Suprapubic skin (tissue), 4 donors: ENCODE results near the gene PTPRCAP. TPM values are rescaled to one million over a fixed set of nuclear protein-coding genes. Genes with fewer than 3 reads are reported as not detected.

Experiments
- DNase-seq, 2 donors: peaks; one replicate each; pipeline ENCODE4 v3.0.0-alpha.2; 2019; ENCODE audit warnings: low spot score in 2 of 2
- H3K27ac ChIP-seq: fragments of 200-600 bp; sonication (generic); one replicate; pipeline ENCODE4 v1.5.1; 2019
- H3K27me3 ChIP-seq: fragments of 200-600 bp; sonication (generic); one replicate; pipeline ENCODE4 v1.5.1; 2019
- H3K36me3 ChIP-seq: fragments of 200-600 bp; sonication (generic); one replicate; pipeline ENCODE4 v1.5.1; 2019
- H3K4me1 ChIP-seq: fragments of 200-600 bp; sonication (generic); one replicate; pipeline ENCODE4 v1.5.1; 2019
- H3K4me3 ChIP-seq: fragments of 200-600 bp; sonication (generic); one replicate; pipeline ENCODE4 v1.5.1; 2019; ENCODE audit warnings: mild to moderate bottlenecking
- H3K9me3 ChIP-seq: fragments of 200-600 bp; sonication (generic); one replicate; pipeline ENCODE4 v1.5.1; 2019
- CTCF ChIP-seq, 2 donors: fragments of 200-600 bp in 1 of 2; fragments of 450-650 bp in 1 of 2; sonication (generic) in 1 of 2; IDR thresholded peaks; one replicate each; pipeline ENCODE4 v1.5.1; 2016 to 2019; ENCODE audit warnings: antibody characterized with exemption in 2 of 2, mild to moderate bottlenecking in 1 of 2, moderate library complexity in 1 of 2
- EP300 ChIP-seq: sonication (generic); formaldehyde crosslinking; IDR thresholded peaks from one replicate; pipeline ENCODE4 v1.6.1; 2017; ENCODE audit warnings: antibody characterized with exemption
- POLR2A ChIP-seq, 2 donors: fragments of 450-650 bp; IDR thresholded peaks; one replicate each; pipeline ENCODE4 v1.6.1; 2017; ENCODE audit warnings: antibody characterized with exemption in 2 of 2, mild to moderate bottlenecking in 2 of 2, moderate library complexity in 2 of 2
- POLR2AphosphoS5 ChIP-seq, 3 donors: sonication (generic); formaldehyde crosslinking; IDR thresholded peaks; one replicate each; pipeline ENCODE4 v1.6.1; 2017; ENCODE audit warnings: antibody characterized with exemption in 3 of 3
- WGBS: methylation state at CpG from one replicate; pipeline ENCODE4 v1.1.5; 2018; 5-methylcytosine and 5-hydroxymethylcytosine counted together
- total RNA-seq, 4 donors: library from RNA; depleted of rRNA; stranded (reverse); fragments of >200 nt; gene quantifications; one replicate each; pipeline ENCODE4 v1.1.0, GENCODE V29; 2016

The PTPRCAP gene
- total RNA-seq, 4 donors from 2014 or later = 0.59 to 4.3 (median 2.0) TPM

GRCh38 chr11:67463680-67464410 is 26.4 kb upstream of the PTPRCAP start:
- H3K36me3 ChIP-seq = no peaks in the 10 kb centered on the region
- H3K27ac ChIP-seq = peak overlapping the region; percentile 86
- no peaks in the 10 kb centered on the region for H3K27me3 ChIP-seq
- DNase-seq = peak; percentile 87 to 91
- H3K4me3 ChIP-seq = peak overlapping the region; percentile 46
- TF ChIP-seq CTCF (IDR thresholded peaks at IDR 0.05) (no peak), POLR2AphosphoS5 (IDR thresholded peaks at IDR 0.05) (peak; percentile 33 to 70 (median 64))
- H3K9me3 ChIP-seq = no peaks in the 10 kb centered on the region
- peaks cover 54% of the 10 kb centered on the region for H3K4me1 ChIP-seq
- WGBS = 47% methylated on average over 18 of the region's 20 CpGs

- Histone ChIP-seq H3K4me1 (peaks cover 49% of the 10 kb centered on the region), H3K27me3 (no peaks in the 10 kb centered on the region), H3K9me3 (no peaks in the 10 kb centered on the region), H3K36me3 (no peaks in the 10 kb centered on the region), H3K27ac (no peak overlapping the region), H3K4me3 (no peak overlapping the region)
- no peak for DNase-seq
- WGBS = 84% methylated on average over 10 of the region's 10 CpGs
- TF ChIP-seq CTCF (IDR thresholded peaks at IDR 0.05) = no peak
- TF ChIP-seq EP300 = no peak
- TF ChIP-seq POLR2A (IDR thresholded peaks at IDR 0.05) = no peak
- TF ChIP-seq POLR2AphosphoS5 (IDR thresholded peaks at IDR 0.05) = no peak
Observed at GRCh38 chr11:67463186-67463585, 25.7 kb upstream of the PTPRCAP start.

GRCh38 chr11:67458266-67458665 is 20.8 kb upstream of the PTPRCAP start:
- WGBS = 90% methylated on average over 13 of the region's 19 CpGs

GRCh38 chr11:67457453-67457852 is 20.0 kb upstream of the PTPRCAP start:
- Histone ChIP-seq H3K27ac (no peak overlapping the region), H3K4me1 (no peaks in the 10 kb centered on the region), H3K9me3 (no peaks in the 10 kb centered on the region), H3K4me3 (no peak overlapping the region), H3K36me3 (no peaks in the 10 kb centered on the region), H3K27me3 (no peaks in the 10 kb centered on the region)
- no peak for DNase-seq
- 97% methylated on average over 9 of the region's 12 CpGs for WGBS
- TF ChIP-seq CTCF (IDR thresholded peaks at IDR 0.05) = no peak

More at GRCh38 chr11:67458266-67458665, 20.8 kb upstream of the PTPRCAP start:
- TF ChIP-seq CTCF (IDR thresholded peaks at IDR 0.05) = no peak
- TF ChIP-seq POLR2A (IDR thresholded peaks at IDR 0.05) = no peak
- no peak for TF ChIP-seq POLR2AphosphoS5 (IDR thresholded peaks at IDR 0.05)
- TF ChIP-seq EP300 = no peak
- Histone ChIP-seq H3K9me3 (no peaks in the 10 kb centered on the region), H3K4me3 (no peak overlapping the region), H3K27ac (no peak overlapping the region), H3K4me1 (peaks cover 5% of the 10 kb centered on the region), H3K27me3 (no peaks in the 10 kb centered on the region), H3K36me3 (no peaks in the 10 kb centered on the region)
- no peak for DNase-seq

GRCh38 chr11:67456068-67456705 is 18.7 kb upstream of the PTPRCAP start:
- H3K36me3 ChIP-seq = no peaks in the 10 kb centered on the region
- no peaks in the 10 kb centered on the region for H3K27me3 ChIP-seq
- 90% methylated on average over 11 of the region's 25 CpGs for WGBS
- H3K4me3 ChIP-seq = no peak overlapping the region
- DNase-seq = no peak
- TF ChIP-seq POLR2AphosphoS5 (IDR thresholded peaks at IDR 0.05) = no peak
- TF ChIP-seq CTCF (IDR thresholded peaks at IDR 0.05) = no peak
- TF ChIP-seq EP300 = no peak
- no peak for TF ChIP-seq POLR2A (IDR thresholded peaks at IDR 0.05)
- H3K4me1 ChIP-seq = no peaks in the 10 kb centered on the region
- H3K9me3 ChIP-seq = no peaks in the 10 kb centered on the region
- no peak overlapping the region for H3K27ac ChIP-seq
